Astrocyte (in vitro differentiated cells and primary cell): ENCODE measurements around the gene GMPPA. TPM values are rescaled to one million over a fixed set of nuclear protein-coding genes. Genes with fewer than 3 reads are reported as not detected.

ENCODE experiments used
- DNase-seq: peaks from one replicate; pipeline ENCODE4 v3.0.0-alpha.2; 2010; ENCODE audit warnings: low read depth
- FAIRE-seq: peaks from 2 replicates; lab custom pipeline; 2011; peaks lifted over from hg19 to GRCh38; lab: Jason Lieb, UNC
- H2AFZ ChIP-seq: 2 replicates; pipeline ENCODE4 v1.6.0; 2012; ENCODE audit warnings: low read depth, low read length, inconsistent platforms
- H3K27ac ChIP-seq: 2 replicates; pipeline ENCODE4 v1.5.1; 2011; ENCODE audit warnings: low read depth, low read length, inconsistent platforms
- H3K27me3 ChIP-seq: 2 replicates; pipeline ENCODE4 v1.6.0; 2011; ENCODE audit warnings: low read length, inconsistent platforms; ENCODE audit not compliant: insufficient read depth
- H3K36me3 ChIP-seq: 2 replicates; pipeline ENCODE4 v1.5.1; 2011; ENCODE audit warnings: low read length, inconsistent platforms; ENCODE audit not compliant: insufficient read depth
- H3K4me1 ChIP-seq: 2 replicates; pipeline ENCODE4 v1.5.1; 2011; ENCODE audit warnings: low read length, inconsistent platforms; ENCODE audit not compliant: insufficient read depth
- H3K4me2 ChIP-seq: 2 replicates; pipeline ENCODE4 v1.6.0; 2012; ENCODE audit warnings: low read length, inconsistent platforms
- H3K4me3 ChIP-seq: 2 replicates; pipeline ENCODE4 v1.5.1; 2011; ENCODE audit warnings: low read depth, mild to moderate bottlenecking, low read length, inconsistent platforms; ENCODE audit not compliant: insufficient read depth
- H3K79me2 ChIP-seq: 2 replicates; pipeline ENCODE4 v1.6.0; 2012; ENCODE audit warnings: mild to moderate bottlenecking, low read length, inconsistent platforms; ENCODE audit not compliant: insufficient read depth
- H3K9ac ChIP-seq: 2 replicates; pipeline ENCODE4 v1.6.0; 2012; ENCODE audit warnings: mild to moderate bottlenecking, low read length, inconsistent platforms
- H3K9me3 ChIP-seq: 2 replicates; pipeline ENCODE4 v1.5.1; 2012; ENCODE audit warnings: low read depth, mild to moderate bottlenecking, low read length, inconsistent platforms; ENCODE audit not compliant: insufficient read depth
- H4K20me1 ChIP-seq: 2 replicates; pipeline ENCODE4 v1.6.0; 2012; ENCODE audit warnings: low read length, inconsistent platforms; ENCODE audit not compliant: insufficient read depth
- H3K27ac Mint-ChIP-seq: one replicate; pipeline ENCODE4 v1.8.0; 2021; ENCODE audit warnings: mild to moderate bottlenecking, mixed read lengths; ENCODE audit not compliant: unreplicated experiment
- H3K27me3 Mint-ChIP-seq: one replicate; pipeline ENCODE4 v1.8.0; 2021; ENCODE audit warnings: low read depth, mixed read lengths; ENCODE audit not compliant: unreplicated experiment
- H3K36me3 Mint-ChIP-seq: one replicate; pipeline ENCODE4 v1.8.0; 2021; ENCODE audit warnings: low read depth, mixed read lengths; ENCODE audit not compliant: unreplicated experiment
- H3K4me1 Mint-ChIP-seq: one replicate; pipeline ENCODE4 v1.8.0; 2021; ENCODE audit warnings: low read depth, mixed read lengths; ENCODE audit not compliant: unreplicated experiment
- H3K4me3 Mint-ChIP-seq: one replicate; pipeline ENCODE4 v1.8.0; 2021; ENCODE audit warnings: mild to moderate bottlenecking, moderate library complexity, mixed read lengths; ENCODE audit not compliant: unreplicated experiment
- H3K9me3 Mint-ChIP-seq: one replicate; pipeline ENCODE4 v1.8.0; 2021; ENCODE audit warnings: mild to moderate bottlenecking, mixed read lengths; ENCODE audit not compliant: unreplicated experiment
- EZH2 ChIP-seq: IDR thresholded peaks from 2 replicates; pipeline ENCODE4 v1.6.1; 2012; ENCODE audit warnings: mild to moderate bottlenecking, low read length, inconsistent platforms; ENCODE audit not compliant: insufficient read depth
- total RNA-seq: library from RNA; stranded (reverse); gene quantifications from 2 replicates; pipeline ENCODE4 v1.2.1, GENCODE V29; 2021
- TF ChIP-seq, protein P1 (sequence below): IDR thresholded peaks from 2 replicates; pipeline ENCODE4 v1.5.1; 2011; ENCODE audit warnings: low read depth, mild to moderate bottlenecking, inconsistent platforms, low read length, moderate library complexity; ENCODE audit not compliant: insufficient read depth

GMPPA gene
- total RNA-seq, 1 donor from 2014 or later, result 49.5 TPM

DNA sequence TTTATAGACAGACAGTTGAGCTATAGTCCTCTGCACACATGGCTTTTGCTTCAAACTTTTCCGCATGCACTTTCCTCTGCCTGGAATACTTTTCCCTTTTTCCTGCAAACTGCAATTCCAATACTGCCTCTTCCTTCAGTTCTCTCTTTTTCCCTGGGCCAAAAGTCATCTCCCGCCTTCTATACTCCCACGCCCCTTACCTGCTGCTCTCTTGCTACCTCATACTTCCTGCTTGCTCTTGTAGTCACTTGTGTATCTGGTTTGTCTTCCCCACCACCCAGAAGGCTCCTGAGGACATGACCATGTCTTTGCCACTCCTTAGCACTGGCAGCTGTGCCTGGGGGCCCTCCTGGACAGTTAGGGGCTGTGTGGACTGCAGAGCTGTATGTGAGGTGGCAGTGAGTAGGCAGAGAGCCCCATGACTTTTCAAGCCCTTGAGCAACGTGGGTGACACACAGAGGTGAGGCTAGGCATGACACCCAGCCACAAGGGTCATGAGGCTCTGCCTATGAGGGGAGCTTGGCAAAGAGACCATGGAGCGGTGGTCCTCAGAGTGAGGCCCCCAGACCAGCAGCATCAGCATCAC is 40.8 kb upstream of the GMPPA start:
- H2AFZ ChIP-seq, result no peak overlapping the region
- peaks cover 39% of the 10 kb centered on the region for H3K4me1 Mint-ChIP-seq
- no peak overlapping the region for H3K27ac ChIP-seq
- DNase-seq (no peak), FAIRE-seq (no peak)
- H3K4me2 ChIP-seq, result no peak overlapping the region
- H3K79me2 ChIP-seq, result peaks cover 10% of the 10 kb centered on the region
- H3K27me3 ChIP-seq, result no peaks in the 10 kb centered on the region
- H3K36me3 ChIP-seq, result peaks cover 2% of the 10 kb centered on the region
- no peak overlapping the region for H3K4me3 ChIP-seq
- H3K27me3 Mint-ChIP-seq, result no peaks in the 10 kb centered on the region
- TF ChIP-seq EZH2, result no peak
- TF ChIP-seq, protein P1, sequence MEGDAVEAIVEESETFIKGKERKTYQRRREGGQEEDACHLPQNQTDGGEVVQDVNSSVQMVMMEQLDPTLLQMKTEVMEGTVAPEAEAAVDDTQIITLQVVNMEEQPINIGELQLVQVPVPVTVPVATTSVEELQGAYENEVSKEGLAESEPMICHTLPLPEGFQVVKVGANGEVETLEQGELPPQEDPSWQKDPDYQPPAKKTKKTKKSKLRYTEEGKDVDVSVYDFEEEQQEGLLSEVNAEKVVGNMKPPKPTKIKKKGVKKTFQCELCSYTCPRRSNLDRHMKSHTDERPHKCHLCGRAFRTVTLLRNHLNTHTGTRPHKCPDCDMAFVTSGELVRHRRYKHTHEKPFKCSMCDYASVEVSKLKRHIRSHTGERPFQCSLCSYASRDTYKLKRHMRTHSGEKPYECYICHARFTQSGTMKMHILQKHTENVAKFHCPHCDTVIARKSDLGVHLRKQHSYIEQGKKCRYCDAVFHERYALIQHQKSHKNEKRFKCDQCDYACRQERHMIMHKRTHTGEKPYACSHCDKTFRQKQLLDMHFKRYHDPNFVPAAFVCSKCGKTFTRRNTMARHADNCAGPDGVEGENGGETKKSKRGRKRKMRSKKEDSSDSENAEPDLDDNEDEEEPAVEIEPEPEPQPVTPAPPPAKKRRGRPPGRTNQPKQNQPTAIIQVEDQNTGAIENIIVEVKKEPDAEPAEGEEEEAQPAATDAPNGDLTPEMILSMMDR, result no peak
- no peaks in the 10 kb centered on the region for H3K9me3 ChIP-seq
- H3K4me1 ChIP-seq, result peaks cover 48% of the 10 kb centered on the region
- no peak overlapping the region for H3K9ac ChIP-seq
- H3K4me3 Mint-ChIP-seq, result no peak overlapping the region
- no peaks in the 10 kb centered on the region for H4K20me1 ChIP-seq
- no peaks in the 10 kb centered on the region for H3K9me3 Mint-ChIP-seq
- peaks cover 25% of the 10 kb centered on the region for H3K36me3 Mint-ChIP-seq
- peak overlapping the region; percentile 12 for H3K27ac Mint-ChIP-seq

DNA sequence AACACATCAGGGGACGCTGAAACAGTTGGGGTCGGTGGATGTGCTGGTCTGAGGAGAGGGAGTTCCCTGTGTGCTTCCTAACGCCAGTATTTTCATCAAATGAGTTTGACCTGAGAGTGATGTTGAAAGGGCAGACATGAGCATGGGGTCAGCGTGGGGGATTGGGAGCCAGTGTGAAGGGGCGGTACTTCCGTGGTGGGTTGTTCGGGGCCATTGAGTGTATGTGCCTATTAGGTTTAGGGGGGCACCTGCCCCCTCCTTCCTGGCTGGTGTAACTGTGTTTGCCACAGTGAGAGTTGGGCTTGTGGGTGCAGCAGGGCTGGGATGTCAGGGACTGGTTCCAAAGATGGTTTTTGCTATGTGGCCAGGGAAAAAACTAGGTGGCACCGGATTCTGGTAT is 39.7 kb upstream of the GMPPA start:
- Histone ChIP-seq H3K9me3 (no peaks in the 10 kb centered on the region), H3K79me2 (peaks cover 10% of the 10 kb centered on the region), H3K27ac (no peak overlapping the region), H3K27me3 (no peaks in the 10 kb centered on the region), H3K4me2 (no peak overlapping the region), H3K36me3 (peaks cover 5% of the 10 kb centered on the region), H3K9ac (no peak overlapping the region), H2AFZ (no peak overlapping the region), H3K4me3 (no peak overlapping the region), H4K20me1 (no peaks in the 10 kb centered on the region), H3K4me1 (peaks cover 36% of the 10 kb centered on the region)
- no peak for TF ChIP-seq EZH2
- TF ChIP-seq, protein P1, result no peak
- Mint-ChIP-seq H3K27me3 (no peaks in the 10 kb centered on the region), H3K4me1 (peaks cover 32% of the 10 kb centered on the region), H3K9me3 (no peaks in the 10 kb centered on the region), H3K36me3 (peaks cover 22% of the 10 kb centered on the region), H3K27ac (peak overlapping the region; percentile 2), H3K4me3 (no peak overlapping the region)
- DNase-seq, result no peak
- no peak for FAIRE-seq
